SK-N-MC (cell line): ENCODE data around the gene LRBA.
"Not testable (repeated sequence)": the region's sequence is repeated elsewhere in the genome, so short reads cannot be mapped to it uniquely, and the experiment has no call there.

Source experiments
- DNase-seq: peaks from one replicate; pipeline ENCODE4 v3.0.0-alpha.2; 2011; ENCODE audit warnings: low read depth, low spot score
- H3K27ac ChIP-seq: fragments of 200-600 bp; sonication (generic); 2 replicates; pipeline ENCODE4 v1.5.1; 2016; ENCODE audit warnings: mixed run types
- H3K36me3 ChIP-seq: fragments of 200-600 bp; sonication (generic); 2 replicates; pipeline ENCODE4 v1.6.1; 2017; ENCODE audit warnings: antibody characterized with exemption, low read length, mixed read lengths; ENCODE audit not compliant: insufficient read depth
- H3K4me3 ChIP-seq: fragments of 200-600 bp; sonication (generic); 2 replicates; pipeline ENCODE4 v1.5.1; 2016
- H3K9ac ChIP-seq: fragments of 200-600 bp; sonication (generic); 2 replicates; pipeline ENCODE4 v1.8.0; 2017; ENCODE audit warnings: mixed run types, mixed read lengths; ENCODE audit not compliant: insufficient read length
- H3K9me3 ChIP-seq: fragments of 200-600 bp; sonication (generic); 2 replicates; pipeline ENCODE4 v1.6.1; 2017; ENCODE audit warnings: low read depth, mild to moderate bottlenecking, antibody characterized with exemption, low read length, moderate library complexity, mixed read lengths
- EZH2 ChIP-seq: fragments of 200-600 bp; sonication (generic); IDR thresholded peaks from one replicate; pipeline ENCODE4 v1.6.1; 2017; ENCODE audit warnings: antibody characterized with exemption
- FOXP2 ChIP-seq: optimal IDR thresholded peaks from 2 replicates; pipeline ENCODE3; 2011; ENCODE audit warnings: mild to moderate bottlenecking, moderate library complexity; ENCODE audit not compliant: insufficient read depth; ENCODE audit errors: extremely low read length, control extremely low read depth
- POLR2AphosphoS5 ChIP-seq: IDR thresholded peaks from 2 replicates; pipeline ENCODE4 v1.6.1; 2012; ENCODE audit warnings: mild to moderate bottlenecking, low read depth, low read length, borderline replicate concordance

The LRBA gene

GRCh38 chr4:150664935-150665334 lies 350.1 kb downstream of the LRBA start:
- DNase-seq: no peak
- H3K36me3 ChIP-seq: no peaks in the 10 kb centered on the region

DNA sequence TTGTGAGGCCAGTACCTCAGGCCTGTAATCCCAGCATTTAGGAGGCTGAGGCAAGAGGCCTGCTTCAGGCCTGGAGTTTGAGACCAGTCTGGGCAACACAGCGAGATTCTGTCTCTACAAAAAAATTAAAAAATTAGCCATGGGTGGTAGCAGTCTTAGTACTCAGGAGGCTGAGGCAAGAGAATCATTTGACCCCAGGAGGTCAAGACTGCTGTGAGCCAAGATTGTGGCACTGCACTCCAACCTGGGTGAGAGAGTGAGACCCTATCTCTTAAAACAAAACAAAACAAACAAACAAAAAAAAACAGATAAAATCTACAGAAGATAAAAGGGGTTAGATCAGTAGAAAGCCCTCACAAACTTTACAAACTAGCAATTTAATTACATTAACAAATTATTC lies 352.4 kb downstream of the LRBA start:
- Histone ChIP-seq H3K4me3 (no peak overlapping the region), H3K27ac (no peak overlapping the region), H3K9ac (no peak overlapping the region), H3K9me3 (no peaks in the 10 kb centered on the region), H3K36me3 (no peaks in the 10 kb centered on the region)
- TF ChIP-seq POLR2AphosphoS5 (no peak), EZH2 (no peak), FOXP2 (no peak)
- DNase-seq: no peak

More at GRCh38 chr4:150664935-150665334, 350.1 kb downstream of the LRBA start:
- H3K9me3 ChIP-seq: no peaks in the 10 kb centered on the region
- no peak overlapping the region for H3K4me3 ChIP-seq
- H3K9ac ChIP-seq: no peak overlapping the region
- no peak for TF ChIP-seq FOXP2
- no peak for TF ChIP-seq EZH2
- no peak for TF ChIP-seq POLR2AphosphoS5
- no peak overlapping the region for H3K27ac ChIP-seq

GRCh38 chr4:150661551-150661950 lies 353.5 kb downstream of the LRBA start:
- H3K27ac ChIP-seq, H3K36me3 ChIP-seq, DNase-seq, H3K4me3 ChIP-seq, H3K9ac ChIP-seq, H3K9me3 ChIP-seq: not testable (repeated sequence)

DNA sequence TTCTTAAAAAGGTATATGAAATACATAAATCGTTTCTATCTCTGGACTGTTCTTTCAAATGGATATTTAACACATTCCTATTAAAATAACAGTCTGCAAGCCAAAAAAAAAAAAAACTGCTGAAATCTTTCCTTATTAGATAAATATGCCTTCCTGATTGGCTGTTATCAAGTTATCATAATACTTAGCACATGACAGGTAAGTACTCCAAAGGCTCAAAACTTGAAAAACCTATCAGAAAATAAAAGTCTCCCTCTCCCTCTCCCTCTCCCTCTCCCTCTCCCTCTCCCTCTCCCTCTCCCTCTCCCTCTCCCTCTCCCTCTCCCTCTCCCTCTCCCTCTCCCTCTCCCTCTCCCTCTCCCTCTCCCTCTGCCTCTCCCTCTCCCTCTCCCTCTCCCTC lies 356.8 kb downstream of the LRBA start:
- not testable (repeated sequence) for H3K27ac ChIP-seq, H3K4me3 ChIP-seq, DNase-seq, H3K36me3 ChIP-seq, H3K9me3 ChIP-seq, H3K9ac ChIP-seq

GRCh38 chr4:150656891-150657290 lies 358.2 kb downstream of the LRBA start:
- H3K9ac ChIP-seq: no peak overlapping the region
- TF ChIP-seq FOXP2: no peak
- TF ChIP-seq EZH2: no peak
- TF ChIP-seq POLR2AphosphoS5: no peak
- H3K27ac ChIP-seq: no peak overlapping the region
- H3K9me3 ChIP-seq: no peaks in the 10 kb centered on the region
- no peak for DNase-seq
- no peak overlapping the region for H3K4me3 ChIP-seq
- H3K36me3 ChIP-seq: no peaks in the 10 kb centered on the region

DNA sequence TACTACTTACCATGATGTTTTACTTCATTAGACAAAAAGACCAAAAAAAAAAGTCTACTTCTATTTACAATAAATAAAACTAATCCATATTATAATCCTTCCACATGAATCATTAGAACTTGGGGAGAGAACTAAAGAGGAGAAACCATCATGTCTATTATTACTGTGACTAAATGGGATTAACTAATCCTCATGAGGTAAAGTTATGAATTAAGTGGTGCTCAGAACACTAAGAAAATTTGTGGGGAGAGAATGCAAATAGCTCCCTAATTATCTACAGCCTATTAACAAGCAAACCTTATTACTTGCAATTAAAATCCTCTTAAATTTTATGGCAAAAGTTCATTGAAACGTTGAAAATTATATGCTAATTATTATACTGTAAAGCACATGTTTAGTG lies 364.3 kb downstream of the LRBA start:
- H3K9me3 ChIP-seq: no peaks in the 10 kb centered on the region
- H3K27ac ChIP-seq: no peak overlapping the region
- no peak overlapping the region for H3K4me3 ChIP-seq
- no peak for DNase-seq
- H3K36me3 ChIP-seq: no peaks in the 10 kb centered on the region
- TF ChIP-seq POLR2AphosphoS5 (no peak), FOXP2 (no peak)
- H3K9ac ChIP-seq: no peak overlapping the region

DNA sequence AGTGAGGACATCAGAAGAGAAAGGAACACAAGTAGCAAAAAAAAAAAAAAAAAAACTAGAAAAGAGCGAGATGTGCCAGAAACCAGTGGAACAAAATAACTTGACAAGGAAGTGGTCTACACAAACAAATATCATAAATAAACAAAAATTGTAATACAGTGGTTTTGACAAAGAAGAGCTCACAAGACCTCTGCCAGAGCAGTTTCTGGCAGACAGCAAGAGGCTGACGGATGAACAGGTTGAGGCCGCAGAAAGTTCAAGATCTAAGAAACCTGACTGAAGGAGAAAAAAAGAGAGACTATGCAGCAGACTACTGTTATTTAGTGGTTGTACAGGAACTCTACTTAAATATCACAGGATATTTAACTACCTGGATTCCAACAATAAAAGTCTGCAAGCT lies 367.0 kb downstream of the LRBA start:
- Histone ChIP-seq H3K9ac (no peak overlapping the region), H3K27ac (no peak overlapping the region), H3K36me3 (no peaks in the 10 kb centered on the region), H3K9me3 (no peaks in the 10 kb centered on the region), H3K4me3 (no peak overlapping the region)
- TF ChIP-seq FOXP2: no peak
- TF ChIP-seq EZH2: no peak
- no peak for TF ChIP-seq POLR2AphosphoS5
- no peak for DNase-seq

DNA sequence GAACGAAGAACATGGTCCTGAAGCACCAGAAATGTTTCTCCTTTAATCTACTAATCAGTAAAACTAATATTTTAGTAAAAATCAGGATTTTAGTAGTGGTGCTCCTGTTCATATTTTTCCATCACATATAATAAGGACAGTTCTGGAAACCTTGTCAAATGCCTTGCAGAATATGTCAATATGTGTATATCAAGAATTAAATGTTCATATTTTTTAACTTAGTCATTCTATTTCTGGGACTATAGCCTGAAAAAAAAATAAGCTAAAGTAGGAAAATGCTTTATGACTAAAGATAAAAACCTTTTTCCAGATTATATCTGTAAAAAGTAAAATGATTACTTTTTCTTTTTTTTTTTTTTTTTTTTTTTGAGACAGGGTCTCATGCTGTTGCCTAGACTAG lies 368.1 kb downstream of the LRBA start:
- H3K4me3 ChIP-seq: no peak overlapping the region
- TF ChIP-seq EZH2: no peak
- no peaks in the 10 kb centered on the region for H3K9me3 ChIP-seq
- no peaks in the 10 kb centered on the region for H3K36me3 ChIP-seq
- no peak overlapping the region for H3K9ac ChIP-seq
- no peak for DNase-seq
- no peak overlapping the region for H3K27ac ChIP-seq

DNA sequence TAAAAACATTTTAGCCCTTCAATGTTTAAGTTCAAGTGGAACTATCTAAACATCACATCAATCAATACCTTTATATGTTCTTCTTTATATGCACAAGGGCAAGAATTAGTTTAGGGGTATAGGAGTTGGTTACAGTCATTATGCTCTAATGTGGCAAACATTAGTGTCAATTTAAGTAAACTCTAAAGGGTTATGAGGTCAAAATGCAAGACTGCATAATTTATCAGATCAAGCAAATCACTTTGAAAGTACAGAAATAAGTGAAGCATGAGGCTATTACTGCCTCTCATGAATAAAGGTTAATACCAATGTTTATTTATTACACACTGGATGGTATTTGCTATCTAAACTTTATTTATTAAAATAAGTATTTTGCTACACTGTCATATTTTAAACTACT lies 373.5 kb downstream of the LRBA start:
- H3K9me3 ChIP-seq: no peaks in the 10 kb centered on the region
- TF ChIP-seq EZH2: no peak
- no peak overlapping the region for H3K4me3 ChIP-seq
- DNase-seq: no peak
- H3K36me3 ChIP-seq: no peaks in the 10 kb centered on the region
- no peak overlapping the region for H3K27ac ChIP-seq
- no peak overlapping the region for H3K9ac ChIP-seq

DNA sequence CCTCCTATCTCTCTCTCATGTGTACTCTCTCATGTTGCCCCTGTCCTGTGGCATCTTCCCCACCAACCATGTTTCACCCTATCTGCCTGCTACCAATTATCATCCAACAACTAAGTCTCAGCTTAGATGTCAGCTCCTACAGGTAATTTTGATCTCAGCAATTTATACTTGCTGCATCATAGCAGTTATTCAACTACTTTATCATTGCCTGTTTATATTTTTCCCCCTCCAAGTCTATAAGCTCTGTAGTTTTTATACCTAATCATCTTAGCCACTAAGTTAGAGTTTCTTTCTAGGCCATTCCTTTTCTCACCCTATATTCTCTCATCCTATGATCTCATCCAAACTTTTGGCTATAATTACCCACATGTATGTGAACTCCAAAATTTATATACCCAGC lies 382.4 kb downstream of the LRBA start:
- no peak for DNase-seq
- Histone ChIP-seq H3K27ac (no peak overlapping the region), H3K4me3 (no peak overlapping the region), H3K9me3 (no peaks in the 10 kb centered on the region), H3K36me3 (no peaks in the 10 kb centered on the region), H3K9ac (no peak overlapping the region)
- TF ChIP-seq FOXP2 (no peak), POLR2AphosphoS5 (no peak), EZH2 (no peak)
